Measurements from ENCODE around the gene C1QTNF5. TPM values are rescaled to one million over a fixed set of nuclear protein-coding genes. Genes with fewer than 3 reads are reported as not detected.

C1QTNF5 gene
- total RNA-seq, 1 experiment from 2014 or later, result not detected

- Mint-ChIP-seq H3K9me3 (ENCODE audit: unreplicated experiment) (no peaks in the 10 kb centered on the region), H3K27ac (ENCODE audit: low read depth, unreplicated experiment) (no peak within 1 kb of the TSS), H3K4me3 (ENCODE audit: unreplicated experiment) (no peak within 1 kb of the TSS), H3K4me1 (ENCODE audit: insufficient read depth, unreplicated experiment) (no peaks in the 10 kb centered on the region), H3K36me3 (ENCODE audit: insufficient read depth, unreplicated experiment) (no peaks in the 10 kb centered on the region), H3K27me3 (ENCODE audit: insufficient read depth, unreplicated experiment) (peaks cover 23% of the 10 kb centered on the region)
- TF ChIP-seq CTCF (IDR thresholded peaks at IDR 0.05; ENCODE audit: unreplicated experiment), result no peak
- ChIA-PET CTCF (interaction anchor here (0.6 to 5.8 kb wide), 5 partner anchors 9 to 27 kb away, joined by 3 to 30 read pairs (median 9); partner anchors contain the start of gene RNF26), POLR2A (no interaction called here)
- BruUV-seq (replicated peaks), result no TSS peak
- intact Hi-C loops (cut with micrococcal nuclease), result no loop called here
- no peak for DNase-seq (ENCODE audit: unreplicated experiment)
Measured at GRCh38 chr11:119346605-119347004, 5.9 kb upstream of the C1QTNF5 start, which contains the start of gene MFRP. TSS of gene MFRP (minus strand) at chr11:119346705. CDS start at chr11:119346513, 192 bp downstream.

DNA sequence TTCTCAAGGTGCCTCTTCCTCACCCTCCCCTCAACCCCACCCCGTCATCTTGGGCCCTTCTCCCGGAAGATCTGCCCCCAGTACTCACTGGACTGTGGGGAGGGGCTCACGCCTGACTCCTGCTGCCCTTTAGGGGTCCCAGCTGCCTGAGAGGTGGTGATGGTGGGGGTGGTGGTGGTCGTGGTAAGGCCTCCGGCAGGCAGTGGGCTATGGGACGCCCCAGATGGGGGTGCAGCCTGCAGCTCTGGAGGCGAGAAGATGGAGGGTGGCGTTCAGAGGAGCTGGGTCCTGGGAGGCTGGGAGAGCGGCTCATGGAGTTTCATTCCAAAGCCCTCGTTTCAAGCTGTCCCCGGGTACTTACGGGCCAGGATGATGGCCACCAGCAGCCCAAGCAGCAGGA, 5.0 kb upstream of the C1QTNF5 start:
- no peak for DNase-seq (ENCODE audit: unreplicated experiment)
- intact Hi-C loops (cut with micrococcal nuclease), result no loop called here
- peaks cover 33% of the 10 kb centered on the region for H3K27me3 Mint-ChIP-seq (ENCODE audit: insufficient read depth, unreplicated experiment)

GRCh38 chr11:119344291-119345010, 3.8 kb upstream of the C1QTNF5 start:
- ChIA-PET POLR2A (no interaction called here), CTCF (interaction anchor here (0.5 to 5.8 kb wide), 9 partner anchors 9 to 199 kb away, joined by 3 to 30 read pairs (median 3); partner anchors contain the start of gene RNF26)
- Mint-ChIP-seq H3K9me3 (ENCODE audit: unreplicated experiment) (no peaks in the 10 kb centered on the region), H3K36me3 (ENCODE audit: insufficient read depth, unreplicated experiment) (no peaks in the 10 kb centered on the region), H3K4me3 (ENCODE audit: unreplicated experiment) (no peak overlapping the region), H3K27ac (ENCODE audit: low read depth, unreplicated experiment) (no peak overlapping the region), H3K4me1 (ENCODE audit: insufficient read depth, unreplicated experiment) (no peaks in the 10 kb centered on the region), H3K27me3 (ENCODE audit: insufficient read depth, unreplicated experiment) (peaks cover 35% of the 10 kb centered on the region)
- no peak for DNase-seq (ENCODE audit: unreplicated experiment)
- BruUV-seq (replicated peaks), result no TSS peak
- TF ChIP-seq CTCF (IDR thresholded peaks at IDR 0.05; ENCODE audit: unreplicated experiment), result no peak
- intact Hi-C loops (cut with micrococcal nuclease), result no loop called here

More for the DNA sequence above, 5.0 kb upstream of the C1QTNF5 start:
- Mint-ChIP-seq H3K36me3 (ENCODE audit: insufficient read depth, unreplicated experiment) (no peaks in the 10 kb centered on the region), H3K4me3 (ENCODE audit: unreplicated experiment) (no peak overlapping the region), H3K27ac (ENCODE audit: low read depth, unreplicated experiment) (no peak overlapping the region), H3K9me3 (ENCODE audit: unreplicated experiment) (no peaks in the 10 kb centered on the region), H3K4me1 (ENCODE audit: insufficient read depth, unreplicated experiment) (no peaks in the 10 kb centered on the region)
- POLR2A ChIA-PET, result no interaction called here
- TF ChIP-seq CTCF (IDR thresholded peaks at IDR 0.05; ENCODE audit: unreplicated experiment), result no peak
- CTCF ChIA-PET, result interaction anchor here (1.0 to 5.8 kb wide), 3 partner anchors 10 to 13 kb away, joined by 3 to 30 read pairs (median 3); partner anchors contain the start of gene RNF26
- BruUV-seq (replicated peaks), result no TSS peak

DNA sequence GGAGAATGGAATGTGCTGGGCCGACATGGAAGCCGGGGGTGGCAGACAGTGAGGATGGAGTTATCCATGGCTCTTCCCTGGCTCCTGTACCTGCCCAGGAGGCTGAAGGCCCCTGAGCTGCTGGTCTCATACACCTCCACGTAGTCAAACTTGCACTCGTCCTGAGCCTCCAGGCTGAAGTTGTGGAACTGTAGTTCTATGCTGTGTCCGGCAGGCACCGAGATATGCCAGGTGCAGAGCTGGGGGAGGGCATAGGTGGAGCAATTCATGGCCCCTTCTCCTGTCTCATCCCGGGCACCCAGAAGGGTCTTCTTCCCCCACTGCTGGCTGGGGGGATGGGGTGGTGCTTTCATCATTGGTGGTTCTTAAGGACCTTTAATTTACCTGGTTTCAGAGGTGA, 3.0 kb upstream of the C1QTNF5 start:
- no peaks in the 10 kb centered on the region for H3K36me3 Mint-ChIP-seq (ENCODE audit: insufficient read depth, unreplicated experiment)

More for the DNA sequence above, 3.0 kb upstream of the C1QTNF5 start:
- POLR2A ChIA-PET, result no interaction called here
- H3K27me3 Mint-ChIP-seq (ENCODE audit: insufficient read depth, unreplicated experiment), result peaks cover 35% of the 10 kb centered on the region
- no peaks in the 10 kb centered on the region for H3K9me3 Mint-ChIP-seq (ENCODE audit: unreplicated experiment)
- DNase-seq (ENCODE audit: unreplicated experiment), result no peak
- peaks cover 4% of the 10 kb centered on the region for H3K4me1 Mint-ChIP-seq (ENCODE audit: insufficient read depth, unreplicated experiment)
- no peak overlapping the region for H3K4me3 Mint-ChIP-seq (ENCODE audit: unreplicated experiment)
- CTCF ChIA-PET, result interaction anchor here (0.5 to 5.8 kb wide), 6 partner anchors 12 to 198 kb away, joined by 3 to 30 read pairs (median 3); no protein-coding TSS in a partner anchor
- H3K27ac Mint-ChIP-seq (ENCODE audit: low read depth, unreplicated experiment), result no peak overlapping the region
- BruUV-seq (replicated peaks), result no TSS peak
- no peak for TF ChIP-seq CTCF (IDR thresholded peaks at IDR 0.05; ENCODE audit: unreplicated experiment)
- intact Hi-C loops (cut with micrococcal nuclease), result no loop called here

Data from MCF 10A (cell line).